RWPE2 (cell line): Measurements from ENCODE around the gene WASF3.

Source experiments
- ATAC-seq: fragments of 200-7000 bp; cut with Tn5 transposase; 3 replicates; pipeline ENCODE4 v1.9.1; 2021; ENCODE audit warnings: low read depth
- DNase-seq: peaks from one replicate; pipeline ENCODE4 v3.0.0-alpha.2; 2020; ENCODE audit warnings: low spot score
- H3K27ac ChIP-seq: fragments of 450-650 bp; 2 replicates; pipeline ENCODE4 v1.5.1; 2017; ENCODE audit warnings: mild to moderate bottlenecking; ENCODE audit not compliant: poor library complexity, severe bottlenecking
- H3K27me3 ChIP-seq: fragments of 250-450 bp; sonication (Bioruptor Pico); 2 replicates; pipeline ENCODE4 v1.5.1; 2021; ENCODE audit warnings: mild to moderate bottlenecking, moderate library complexity; ENCODE audit not compliant: insufficient read depth, poor library complexity, severe bottlenecking
- H3K36me3 ChIP-seq: fragments of 250-450 bp; sonication (Bioruptor Pico); 2 replicates; pipeline ENCODE4 v1.5.1; 2020; ENCODE audit warnings: low read depth, mild to moderate bottlenecking, moderate library complexity
- H3K4me1 ChIP-seq: fragments of 250-450 bp; sonication (Bioruptor Pico); 2 replicates; pipeline ENCODE4 v1.5.1; 2021; ENCODE audit warnings: mild to moderate bottlenecking, moderate library complexity; ENCODE audit not compliant: insufficient read depth, poor library complexity, severe bottlenecking
- H3K4me3 ChIP-seq: fragments of 250-450 bp; sonication (Bioruptor Pico); 2 replicates; pipeline ENCODE4 v1.5.1; 2021; ENCODE audit warnings: mild to moderate bottlenecking, moderate library complexity; ENCODE audit not compliant: severe bottlenecking
- H3K9me3 ChIP-seq: fragments of 250-450 bp; sonication (Bioruptor Pico); 2 replicates; pipeline ENCODE4 v1.5.1; 2021; ENCODE audit warnings: mild to moderate bottlenecking, moderate library complexity; ENCODE audit not compliant: severe bottlenecking
- TF ChIP-seq, protein P1 (sequence below): fragments of 450-650 bp; IDR thresholded peaks from one replicate; pipeline ENCODE4 v1.5.1; 2017; ENCODE audit warnings: mild to moderate bottlenecking, moderate library complexity; ENCODE audit not compliant: poor library complexity, severe bottlenecking

Gene WASF3

DNA sequence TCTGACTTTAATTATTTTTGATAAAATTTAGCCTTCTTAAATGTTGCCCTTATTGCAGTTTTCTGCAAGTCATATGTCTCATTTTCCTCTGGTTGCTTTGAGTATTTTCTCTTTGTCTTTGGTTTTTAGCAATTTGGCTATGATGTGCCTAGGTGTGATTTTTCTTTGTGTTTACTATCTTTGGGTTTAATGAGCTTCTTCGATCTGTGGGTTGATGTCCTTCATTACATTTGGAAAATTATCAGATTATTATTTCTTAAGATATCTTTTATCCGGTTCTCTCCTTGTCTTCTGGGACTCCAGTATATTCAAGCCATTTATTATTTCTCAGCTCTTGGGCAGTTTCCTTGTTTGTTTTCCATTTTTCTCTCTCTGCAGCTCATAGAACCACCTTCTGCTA, 39.0 kb downstream of the WASF3 start:
- DNase-seq (no peak), ATAC-seq (no peak)
- H3K27ac ChIP-seq, result no peak overlapping the region
- TF ChIP-seq, protein P1, sequence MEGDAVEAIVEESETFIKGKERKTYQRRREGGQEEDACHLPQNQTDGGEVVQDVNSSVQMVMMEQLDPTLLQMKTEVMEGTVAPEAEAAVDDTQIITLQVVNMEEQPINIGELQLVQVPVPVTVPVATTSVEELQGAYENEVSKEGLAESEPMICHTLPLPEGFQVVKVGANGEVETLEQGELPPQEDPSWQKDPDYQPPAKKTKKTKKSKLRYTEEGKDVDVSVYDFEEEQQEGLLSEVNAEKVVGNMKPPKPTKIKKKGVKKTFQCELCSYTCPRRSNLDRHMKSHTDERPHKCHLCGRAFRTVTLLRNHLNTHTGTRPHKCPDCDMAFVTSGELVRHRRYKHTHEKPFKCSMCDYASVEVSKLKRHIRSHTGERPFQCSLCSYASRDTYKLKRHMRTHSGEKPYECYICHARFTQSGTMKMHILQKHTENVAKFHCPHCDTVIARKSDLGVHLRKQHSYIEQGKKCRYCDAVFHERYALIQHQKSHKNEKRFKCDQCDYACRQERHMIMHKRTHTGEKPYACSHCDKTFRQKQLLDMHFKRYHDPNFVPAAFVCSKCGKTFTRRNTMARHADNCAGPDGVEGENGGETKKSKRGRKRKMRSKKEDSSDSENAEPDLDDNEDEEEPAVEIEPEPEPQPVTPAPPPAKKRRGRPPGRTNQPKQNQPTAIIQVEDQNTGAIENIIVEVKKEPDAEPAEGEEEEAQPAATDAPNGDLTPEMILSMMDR, result no peak
- H3K4me1 ChIP-seq, result no peaks in the 10 kb centered on the region
- no peak overlapping the region for H3K4me3 ChIP-seq
- H3K36me3 ChIP-seq, result no peaks in the 10 kb centered on the region
- no peaks in the 10 kb centered on the region for H3K27me3 ChIP-seq
- H3K9me3 ChIP-seq, result no peaks in the 10 kb centered on the region

DNA sequence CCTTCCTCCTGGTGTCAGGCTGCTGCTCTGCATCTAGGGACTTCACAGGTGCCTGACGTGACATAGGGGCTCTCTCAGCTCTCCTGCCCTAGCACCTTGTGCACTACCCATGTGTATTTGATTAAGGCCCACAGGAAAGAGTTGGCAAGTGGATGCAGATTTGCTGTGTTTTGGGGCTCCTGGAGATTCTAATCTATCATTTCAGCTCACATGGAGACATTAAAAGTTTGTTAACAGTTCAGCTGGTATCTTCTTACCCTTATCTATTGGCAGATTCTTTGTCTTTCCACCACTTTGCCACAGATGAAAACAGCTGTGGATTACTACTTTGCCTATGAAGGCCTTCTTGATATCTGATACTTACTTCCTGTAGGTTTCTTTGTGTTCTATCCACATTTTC, 41.9 kb downstream of the WASF3 start:
- ATAC-seq, result no peak
- H3K27me3 ChIP-seq, result no peaks in the 10 kb centered on the region
- no peak for DNase-seq
- H3K27ac ChIP-seq, result no peak overlapping the region
- TF ChIP-seq, protein P1, result no peak
- no peaks in the 10 kb centered on the region for H3K36me3 ChIP-seq
- no peaks in the 10 kb centered on the region for H3K9me3 ChIP-seq
- H3K4me1 ChIP-seq, result no peaks in the 10 kb centered on the region
- H3K4me3 ChIP-seq, result no peak overlapping the region

DNA sequence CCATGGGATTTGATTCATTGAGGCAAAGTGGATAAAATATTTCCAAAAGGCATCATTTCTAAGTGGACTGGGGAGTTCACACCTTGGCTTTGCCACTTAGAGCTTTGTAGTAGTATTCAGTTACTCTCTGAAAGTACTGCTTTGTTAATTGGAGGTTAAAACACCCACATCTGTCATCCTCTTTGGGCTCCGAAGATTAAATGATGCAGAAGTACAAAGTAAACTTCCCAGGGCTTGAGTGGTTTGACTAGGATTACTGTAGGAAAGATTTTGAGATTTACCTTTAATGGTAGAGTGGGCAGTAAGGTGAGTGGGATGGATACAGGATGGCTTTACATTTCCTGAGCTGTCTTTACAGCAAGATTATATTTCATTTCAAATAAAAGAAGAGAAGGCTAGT, 42.4 kb downstream of the WASF3 start:
- H3K27me3 ChIP-seq, result no peaks in the 10 kb centered on the region
- no peaks in the 10 kb centered on the region for H3K36me3 ChIP-seq
- no peaks in the 10 kb centered on the region for H3K4me1 ChIP-seq
- no peaks in the 10 kb centered on the region for H3K9me3 ChIP-seq
- ATAC-seq (no peak), DNase-seq (no peak)
- no peak overlapping the region for H3K27ac ChIP-seq
- TF ChIP-seq, protein P1, result no peak
- H3K4me3 ChIP-seq, result no peak overlapping the region

DNA sequence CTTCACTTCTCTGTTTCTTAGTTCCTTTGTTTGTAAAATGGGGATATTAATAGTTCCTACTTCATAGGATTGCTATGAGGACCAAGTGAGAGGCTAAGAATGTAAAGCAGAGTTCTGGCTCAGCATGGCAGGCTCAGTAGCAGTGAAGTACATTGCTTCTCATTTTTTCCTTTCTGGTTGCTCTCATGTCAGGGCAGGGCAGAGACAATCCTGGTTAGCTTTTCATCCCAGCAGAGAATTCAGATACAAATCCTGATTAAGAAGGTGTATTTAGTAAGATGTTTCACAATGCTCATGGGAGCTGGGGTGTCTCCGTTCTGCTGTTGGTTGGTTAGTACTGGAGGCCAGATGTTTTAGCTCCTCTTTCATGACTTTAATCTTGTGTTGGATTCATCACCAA, 42.9 kb downstream of the WASF3 start:
- no peak overlapping the region for H3K27ac ChIP-seq
- H3K9me3 ChIP-seq, result no peaks in the 10 kb centered on the region
- no peak for DNase-seq
- no peaks in the 10 kb centered on the region for H3K27me3 ChIP-seq
- no peak overlapping the region for H3K4me3 ChIP-seq
- H3K4me1 ChIP-seq, result no peaks in the 10 kb centered on the region
- TF ChIP-seq, protein P1, result no peak
- H3K36me3 ChIP-seq, result no peaks in the 10 kb centered on the region
- no peak for ATAC-seq

DNA sequence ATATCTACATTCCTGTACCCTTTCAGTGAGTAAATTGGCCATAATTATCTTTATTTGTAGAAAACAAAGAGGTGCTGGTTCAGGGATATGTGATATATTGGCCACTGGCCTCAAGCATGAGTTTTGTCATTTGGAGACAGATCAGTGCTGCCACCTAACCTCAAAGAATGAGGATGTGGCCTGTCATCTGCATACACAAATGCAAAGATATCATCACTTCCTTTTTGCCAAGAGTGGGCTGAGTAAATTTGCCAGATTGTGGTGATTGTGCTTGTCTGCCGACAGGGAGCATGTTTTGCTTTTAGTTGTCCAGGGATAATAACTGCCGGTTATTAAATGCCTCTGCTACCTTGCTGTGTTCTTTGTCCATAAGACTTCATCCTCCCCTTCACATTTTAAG, 44.2 kb downstream of the WASF3 start:
- Histone ChIP-seq H3K27ac (no peak overlapping the region), H3K36me3 (no peaks in the 10 kb centered on the region), H3K9me3 (no peaks in the 10 kb centered on the region), H3K4me3 (no peak overlapping the region), H3K27me3 (no peaks in the 10 kb centered on the region), H3K4me1 (no peaks in the 10 kb centered on the region)
- ATAC-seq (peak; percentile 19; the same call in 1 of the 3 replicates), DNase-seq (no peak)
- TF ChIP-seq, protein P1, result peak; percentile 16
